SU-DHL-6 (cell line): ENCODE measurements around the gene CNTN1.

Experiments
- H2AFZ ChIP-seq: fragments of 200-600 bp; sonication (generic); 2 replicates; pipeline ENCODE4 v1.6.1; 2014; ENCODE audit warnings: low read depth, mild to moderate bottlenecking, moderate library complexity, mixed read lengths, antibody characterized with exemption, low read length; ENCODE audit not compliant: severe bottlenecking
- H3F3A ChIP-seq: fragments of 200-600 bp; shearing (Covaris generic); 2 replicates; pipeline ENCODE4 v1.6.0; 2016; ENCODE audit warnings: antibody characterized with exemption, mild to moderate bottlenecking; ENCODE audit not compliant: insufficient read depth
- H3K27ac ChIP-seq: fragments of 200-600 bp; sonication (generic); 2 replicates; pipeline ENCODE4 v1.5.1; 2016; ENCODE audit warnings: low read depth, mild to moderate bottlenecking, low read length, moderate library complexity, mixed read lengths
- H3K27me3 ChIP-seq: fragments of 200-600 bp; sonication (generic), shearing (Covaris generic); 2 replicates; pipeline ENCODE4 v1.6.0; 2014; ENCODE audit warnings: mild to moderate bottlenecking, low read length
- H3K36me3 ChIP-seq: fragments of 200-600 bp; sonication (generic); 2 replicates; pipeline ENCODE4 v1.6.1; 2014; ENCODE audit warnings: mild to moderate bottlenecking, low read length, mixed read lengths
- H3K4me2 ChIP-seq: fragments of 300-600, 200-600 bp; shearing (Covaris generic), sonication (generic); 2 replicates; pipeline ENCODE4 v1.6.0; 2014; ENCODE audit warnings: low read length, low read depth, mild to moderate bottlenecking; ENCODE audit not compliant: poor library complexity, severe bottlenecking
- H3K4me3 ChIP-seq: fragments of 200-600 bp; sonication (generic); 2 replicates; pipeline ENCODE4 v1.5.1; 2014; ENCODE audit warnings: antibody characterized with exemption, low read length, mild to moderate bottlenecking, mixed read lengths; ENCODE audit not compliant: insufficient read depth, poor library complexity, severe bottlenecking
- H3K79me2 ChIP-seq: fragments of 200-600 bp; sonication (generic); 2 replicates; pipeline ENCODE4 v1.6.1; 2014; ENCODE audit warnings: mild to moderate bottlenecking, low read length, moderate library complexity; ENCODE audit not compliant: insufficient read depth
- H3K9ac ChIP-seq: fragments of 200-600 bp; sonication (generic); 2 replicates; pipeline ENCODE4 v1.7.0; 2014; ENCODE audit warnings: mild to moderate bottlenecking, low read length
- H3K9me2 ChIP-seq: fragments of 200-600 bp; sonication (generic); replicated peaks from 2 replicates; pipeline ENCODE4 v1.6.1; 2014; ENCODE audit warnings: low read length; ENCODE audit not compliant: insufficient read depth
- H3K9me3 ChIP-seq: fragments of 200-600 bp; sonication (generic); 2 replicates; pipeline ENCODE4 v1.6.1; 2014; ENCODE audit warnings: low read length, mixed read lengths; ENCODE audit not compliant: insufficient read depth
- H4K20me1 ChIP-seq: fragments of 200-600 bp; sonication (generic); 2 replicates; pipeline ENCODE4 v1.6.1; 2014; ENCODE audit warnings: low read depth, mild to moderate bottlenecking, antibody characterized with exemption, low read length, moderate library complexity, mixed read lengths
- CTCF ChIP-seq: fragments of 200-600 bp; sonication (generic); IDR thresholded peaks from one replicate; pipeline ENCODE4 v1.5.1; 2017; ENCODE audit warnings: antibody characterized with exemption, mild to moderate bottlenecking, low read length, moderate library complexity; ENCODE audit not compliant: insufficient read depth, poor library complexity, severe bottlenecking
- EZH2phosphoT487 ChIP-seq: fragments of 200-600 bp; sonication (generic), shearing (Covaris generic); conservative IDR thresholded peaks from 2 replicates; pipeline ENCODE4 v1.6.1; 2018; ENCODE audit warnings: mild to moderate bottlenecking, antibody characterized with exemption, low read length, moderate library complexity, mixed read lengths

CNTN1 gene

DNA sequence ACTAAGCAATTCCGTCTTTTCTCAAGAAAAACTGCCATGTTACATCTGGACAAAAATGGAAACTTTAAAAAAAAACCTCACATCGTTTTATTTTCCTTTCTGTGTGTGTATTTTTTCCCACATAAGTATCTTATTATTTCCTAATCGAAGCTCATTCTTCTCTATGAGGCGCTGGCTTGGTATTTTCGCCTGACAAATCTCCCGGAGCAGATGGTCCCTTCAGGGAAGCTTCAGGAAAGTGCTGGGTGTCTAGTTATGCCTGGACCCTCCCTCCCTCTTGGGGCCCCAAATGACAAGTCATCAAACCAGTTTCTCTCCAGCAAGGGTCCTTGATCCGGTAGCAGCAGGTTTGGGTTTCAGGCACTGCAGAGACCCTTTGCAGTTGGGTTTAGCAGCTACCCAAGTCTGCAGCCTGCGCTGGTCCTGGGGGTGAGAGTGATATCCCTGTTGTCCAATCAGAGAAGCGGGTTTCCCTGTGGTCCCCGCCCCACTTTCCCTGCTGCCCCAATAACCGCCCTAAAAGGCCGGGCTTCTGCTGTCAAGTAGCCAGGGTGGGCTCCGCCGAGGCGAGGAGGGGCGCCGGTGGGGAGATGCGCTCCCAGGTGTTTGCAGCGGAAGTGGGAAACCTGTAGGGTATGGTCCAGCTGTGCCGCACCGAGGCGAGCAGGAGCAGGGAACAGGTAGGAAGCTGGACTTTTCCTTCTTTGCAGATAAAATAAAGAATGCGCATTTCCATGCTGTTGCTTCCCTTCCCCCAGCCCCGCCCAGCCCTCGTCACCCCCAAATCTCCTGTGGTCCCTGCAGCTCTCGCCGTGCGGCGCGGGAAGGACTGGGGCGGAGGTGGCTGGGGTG, at the start of gene CNTN1:
Gene CNTN1 (plus strand): TSS at position 527 of the 852 bp plus-strand sequence.
- H3K27ac ChIP-seq: no peak within 1 kb of the TSS
- H3K79me2 ChIP-seq: no peaks in the 10 kb centered on the region
- no peaks in the 10 kb centered on the region for H4K20me1 ChIP-seq
- H3K36me3 ChIP-seq: no peaks in the 10 kb centered on the region
- no peaks in the 10 kb centered on the region for H3K27me3 ChIP-seq
- H2AFZ ChIP-seq: no peak within 1 kb of the TSS
- no peak within 1 kb of the TSS for H3K4me3 ChIP-seq
- no peak within 1 kb of the TSS for H3K4me2 ChIP-seq
- H3K9ac ChIP-seq: no peak within 1 kb of the TSS
- no peak for TF ChIP-seq CTCF
- TF ChIP-seq EZH2phosphoT487: no peak
- H3K9me3 ChIP-seq: no peaks in the 10 kb centered on the region
- no peaks in the 10 kb centered on the region for H3K9me2 ChIP-seq
- no peaks in the 10 kb centered on the region for H3F3A ChIP-seq

DNA sequence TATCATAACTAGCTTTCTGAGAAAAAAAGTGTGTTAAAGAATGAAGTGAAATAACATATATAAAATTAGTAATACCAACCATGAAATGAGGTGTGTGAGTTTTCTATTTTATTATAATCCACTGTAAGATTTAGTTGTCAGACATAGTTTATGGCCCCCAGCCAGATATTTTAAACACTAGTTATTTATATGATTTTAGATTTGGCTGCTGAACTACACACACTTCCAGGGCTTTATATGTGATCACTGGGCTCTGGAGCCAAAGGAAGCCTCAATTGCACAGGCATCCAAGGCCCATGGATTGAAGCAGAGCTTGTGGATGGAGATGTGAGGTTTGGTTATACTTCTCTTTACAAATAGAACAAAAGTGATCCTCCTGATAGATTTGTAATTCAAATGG, 48.7 kb upstream of the CNTN1 start:
- Histone ChIP-seq H3K4me2 (no peak overlapping the region), H3K9me2 (no peaks in the 10 kb centered on the region), H3K27ac (no peak overlapping the region), H3F3A (no peaks in the 10 kb centered on the region), H3K36me3 (no peaks in the 10 kb centered on the region), H3K79me2 (no peaks in the 10 kb centered on the region), H3K9ac (no peak overlapping the region), H4K20me1 (no peaks in the 10 kb centered on the region), H3K27me3 (no peaks in the 10 kb centered on the region), H3K9me3 (no peaks in the 10 kb centered on the region), H3K4me3 (no peak overlapping the region), H2AFZ (no peak overlapping the region)
- TF ChIP-seq EZH2phosphoT487: no peak
- TF ChIP-seq CTCF: no peak

GRCh38 chr12:40643976-40644375, 48.3 kb upstream of the CNTN1 start:
- no peak overlapping the region for H2AFZ ChIP-seq
- H3K36me3 ChIP-seq: no peaks in the 10 kb centered on the region
- H3K27me3 ChIP-seq: no peaks in the 10 kb centered on the region
- H3K9ac ChIP-seq: no peak overlapping the region
- H3K4me2 ChIP-seq: no peak overlapping the region
- H3K9me3 ChIP-seq: no peaks in the 10 kb centered on the region
- TF ChIP-seq EZH2phosphoT487 (no peak), CTCF (no peak)
- no peaks in the 10 kb centered on the region for H4K20me1 ChIP-seq
- H3K4me3 ChIP-seq: no peak overlapping the region
- no peaks in the 10 kb centered on the region for H3F3A ChIP-seq
- no peaks in the 10 kb centered on the region for H3K9me2 ChIP-seq
- H3K27ac ChIP-seq: no peak overlapping the region
- H3K79me2 ChIP-seq: no peaks in the 10 kb centered on the region
